Erythroblast (primary cell): ENCODE measurements around the gene SLC30A7.

Source experiments
- GATA1 ChIP-seq: IDR thresholded peaks from 2 replicates; pipeline ENCODE4 v1.6.1; 2011; ENCODE audit warnings: low read depth, mild to moderate bottlenecking, control low read depth, low read length, moderate library complexity
- POLR2A ChIP-seq: IDR thresholded peaks from 2 replicates; pipeline ENCODE4 v1.6.1; 2011; ENCODE audit warnings: mild to moderate bottlenecking, low read length

- no peak for TF ChIP-seq POLR2A
- no peak for TF ChIP-seq GATA1
Measured at GRCh38 chr1:100875228-100875627, 20.7 kb upstream of the SLC30A7 start.
